Sigmoid colon (tissue), 7 donors: Measurements from ENCODE around the gene CCDC187. TPM values are rescaled to one million over a fixed set of nuclear protein-coding genes. Genes with fewer than 3 reads are reported as not detected.

Experiments
- DNase-seq: peaks from one replicate; pipeline ENCODE4 v3.0.0-alpha.2; 2019
- H3K27ac ChIP-seq, 4 donors: fragments of 200-600 bp; sonication (generic); one replicate each; pipeline ENCODE4 v1.5.1; 2016 to 2019; ENCODE audit warnings: mild to moderate bottlenecking in 1 of 4
- H3K27me3 ChIP-seq, 3 donors: fragments of 200-600 bp; sonication (generic); one replicate each; pipeline ENCODE4 v1.5.1; 2019; ENCODE audit warnings: mild to moderate bottlenecking in 1 of 3
- H3K36me3 ChIP-seq, 4 donors: fragments of 200-600 bp; sonication (generic); one replicate each; pipeline ENCODE4 v1.5.1; 2016 to 2019
- H3K4me1 ChIP-seq, 4 donors: fragments of 200-600 bp; sonication (generic); one replicate each; pipeline ENCODE4 v1.5.1; 2017 to 2019
- H3K4me3 ChIP-seq, 4 donors: fragments of 200-600 bp; sonication (generic); one replicate each; pipeline ENCODE4 v1.5.1; 2017 to 2019; ENCODE audit warnings: mild to moderate bottlenecking in 2 of 4, moderate library complexity in 1 of 4
- H3K9me3 ChIP-seq, 4 donors: fragments of 200-600 bp in 3 of 4; sonication (generic) in 3 of 4; one replicate each; pipeline versions ENCODE4 v1.5.1 to v1.6.1; 2013 to 2019
- EP300 ChIP-seq, 4 donors: sonication (generic); formaldehyde crosslinking; IDR thresholded peaks; one replicate each; pipeline ENCODE4 v1.6.1; 2017; ENCODE audit warnings: antibody characterized with exemption in 4 of 4
- POLR2A ChIP-seq, 2 donors: fragments of 450-650 bp; IDR thresholded peaks; one replicate each; pipeline ENCODE4 v1.6.1; 2016; ENCODE audit warnings: antibody characterized with exemption in 2 of 2, mild to moderate bottlenecking in 2 of 2, moderate library complexity in 2 of 2
- POLR2AphosphoS5 ChIP-seq, 4 donors: sonication (generic); formaldehyde crosslinking; IDR thresholded peaks; one replicate each; pipeline ENCODE4 v1.6.1; 2017; ENCODE audit warnings: antibody characterized with exemption in 4 of 4
- WGBS, 2 donors: extraction: QIAGEN DNeasy Blood & Tissue Kit; methylation state at CpG; one replicate each; pipeline ENCODE4 v1.1.7; 2013; 5-methylcytosine and 5-hydroxymethylcytosine counted together
- intact Hi-C: fragments of 100-400 bp; cut with DNase I; formaldehyde crosslinking; loops from one replicate; pipeline ENCODE4 v1.15.1; 2023
- polyA plus RNA-seq, 3 donors: library from polyadenylated mRNA; stranded (reverse); fragments of 200-250 nt; gene quantifications; one replicate each; pipeline ENCODE4 v1.2.3, GENCODE V29; 2013
- total RNA-seq, 4 donors: library from RNA; depleted of rRNA; stranded (reverse); fragments of >200 nt; gene quantifications; one replicate each; pipeline ENCODE4 v1.1.0, GENCODE V29; 2016
- TF ChIP-seq, protein P1 (sequence below), 4 experiments: fragments of 450-650 bp in 3 of 4; fragments of 200-600 bp in 1 of 4; IDR thresholded peaks; one replicate each; pipeline ENCODE4 v1.5.1; 2016 to 2019; ENCODE audit warnings: antibody characterized with exemption in 4 of 4, mild to moderate bottlenecking in 3 of 4, moderate library complexity in 2 of 4
- donor health status: healthy with polysubstance abuse.
- donor health status: Bipolar disorder and iron deficiency.
- donor health status: healthy.

CCDC187 gene
- total and polyA plus RNA-seq, 7 donors, result 0.32 TPM; not detected in 6

DNA sequence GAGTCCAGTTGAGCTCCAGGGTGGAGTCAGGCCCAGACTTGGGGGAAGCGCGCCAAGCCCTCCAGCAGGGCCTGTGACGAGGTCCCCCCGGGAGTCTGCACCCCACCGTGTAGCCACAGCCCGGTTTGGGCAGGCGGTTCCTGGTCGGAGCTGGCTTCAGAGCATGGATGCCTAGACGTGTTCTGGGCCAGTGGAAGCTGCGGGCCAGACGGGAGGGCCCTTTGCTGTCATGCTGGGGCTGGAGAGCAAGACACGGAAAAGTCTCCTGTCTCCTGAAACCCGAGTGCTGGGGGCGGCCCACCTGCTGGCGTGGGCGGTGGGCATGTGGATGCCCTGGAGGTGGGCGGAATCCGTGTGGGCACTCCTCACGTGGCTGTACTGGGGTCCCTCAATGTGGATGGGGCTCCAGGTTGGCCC is 25.3 kb upstream of the CCDC187 start:
- Histone ChIP-seq H3K9me3 (no peaks in the 10 kb centered on the region), H3K27ac (peak overlapping the region in 3 of 4 donors; percentile 74 to 79 (median 76)), H3K4me1 (peaks cover 0 to 37% (median 28%) of the 10 kb centered on the region in 4 donors), H3K36me3 (peaks cover 0 to under 1% (median 0%) of the 10 kb centered on the region in 4 donors), H3K4me3 (peak overlapping the region in 2 of 4 donors; percentile 68 to 84), H3K27me3 (no peaks in the 10 kb centered on the region)
- no peak for DNase-seq
- TF ChIP-seq EP300 (IDR thresholded peaks at IDR 0.05) (no peak), POLR2A (IDR thresholded peaks at IDR 0.05) (no peak), POLR2AphosphoS5 (IDR thresholded peaks at IDR 0.05) (no peak)
- TF ChIP-seq, protein P1, sequence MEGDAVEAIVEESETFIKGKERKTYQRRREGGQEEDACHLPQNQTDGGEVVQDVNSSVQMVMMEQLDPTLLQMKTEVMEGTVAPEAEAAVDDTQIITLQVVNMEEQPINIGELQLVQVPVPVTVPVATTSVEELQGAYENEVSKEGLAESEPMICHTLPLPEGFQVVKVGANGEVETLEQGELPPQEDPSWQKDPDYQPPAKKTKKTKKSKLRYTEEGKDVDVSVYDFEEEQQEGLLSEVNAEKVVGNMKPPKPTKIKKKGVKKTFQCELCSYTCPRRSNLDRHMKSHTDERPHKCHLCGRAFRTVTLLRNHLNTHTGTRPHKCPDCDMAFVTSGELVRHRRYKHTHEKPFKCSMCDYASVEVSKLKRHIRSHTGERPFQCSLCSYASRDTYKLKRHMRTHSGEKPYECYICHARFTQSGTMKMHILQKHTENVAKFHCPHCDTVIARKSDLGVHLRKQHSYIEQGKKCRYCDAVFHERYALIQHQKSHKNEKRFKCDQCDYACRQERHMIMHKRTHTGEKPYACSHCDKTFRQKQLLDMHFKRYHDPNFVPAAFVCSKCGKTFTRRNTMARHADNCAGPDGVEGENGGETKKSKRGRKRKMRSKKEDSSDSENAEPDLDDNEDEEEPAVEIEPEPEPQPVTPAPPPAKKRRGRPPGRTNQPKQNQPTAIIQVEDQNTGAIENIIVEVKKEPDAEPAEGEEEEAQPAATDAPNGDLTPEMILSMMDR (IDR thresholded peaks at IDR 0.05), result no peak
- WGBS, 2 donors, result 69 to 80% methylated on average over 19 of the region's 19 CpGs
- intact Hi-C loops, result loop anchor here (5.0 to 10.0 kb wide), 2 partner anchors 33 to 316 kb away; partner anchors contain the start of gene DNLZ

DNA sequence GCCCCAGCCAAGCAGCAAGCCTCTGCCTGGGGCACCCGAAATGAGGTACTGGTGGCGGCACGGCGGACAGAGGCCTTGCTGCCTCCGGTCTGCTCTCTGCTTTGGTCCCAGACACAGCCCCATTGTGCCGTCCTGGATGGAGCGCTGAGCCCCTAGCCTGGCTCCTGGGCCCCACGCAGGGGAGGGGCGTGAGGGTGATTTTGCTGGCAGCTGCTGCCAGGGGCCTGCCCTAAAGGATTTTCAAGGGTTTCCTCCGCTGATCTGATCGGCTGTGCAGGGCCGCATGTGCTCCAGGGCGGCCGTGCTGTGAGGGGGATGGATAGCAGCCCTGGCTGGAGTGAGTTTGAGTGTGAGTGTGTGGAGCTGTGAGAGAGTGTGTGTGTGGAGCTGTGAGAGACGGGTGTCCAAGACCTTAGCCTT is 24.7 kb upstream of the CCDC187 start:
- TF ChIP-seq POLR2A (IDR thresholded peaks at IDR 0.05), result no peak
- TF ChIP-seq POLR2AphosphoS5 (IDR thresholded peaks at IDR 0.05), result peak in 1 of 4 donors; percentile 5
- peak overlapping the region; percentile 50 to 84 (median 72) for H3K4me3 ChIP-seq
- peak; percentile 69 for DNase-seq
- WGBS, 2 donors, result 34 to 48% methylated on average over 15 of the region's 15 CpGs
- H3K4me1 ChIP-seq, result peaks cover 0 to 37% (median 28%) of the 10 kb centered on the region in 4 donors
- H3K9me3 ChIP-seq, result no peaks in the 10 kb centered on the region
- no peaks in the 10 kb centered on the region for H3K27me3 ChIP-seq
- peak overlapping the region; percentile 74 to 79 (median 78) for H3K27ac ChIP-seq
- intact Hi-C loops, result loop anchor here (5.0 to 10.0 kb wide), 2 partner anchors 34 to 316 kb away; partner anchors contain the start of gene DNLZ
- no peaks in the 10 kb centered on the region for H3K36me3 ChIP-seq

DNA sequence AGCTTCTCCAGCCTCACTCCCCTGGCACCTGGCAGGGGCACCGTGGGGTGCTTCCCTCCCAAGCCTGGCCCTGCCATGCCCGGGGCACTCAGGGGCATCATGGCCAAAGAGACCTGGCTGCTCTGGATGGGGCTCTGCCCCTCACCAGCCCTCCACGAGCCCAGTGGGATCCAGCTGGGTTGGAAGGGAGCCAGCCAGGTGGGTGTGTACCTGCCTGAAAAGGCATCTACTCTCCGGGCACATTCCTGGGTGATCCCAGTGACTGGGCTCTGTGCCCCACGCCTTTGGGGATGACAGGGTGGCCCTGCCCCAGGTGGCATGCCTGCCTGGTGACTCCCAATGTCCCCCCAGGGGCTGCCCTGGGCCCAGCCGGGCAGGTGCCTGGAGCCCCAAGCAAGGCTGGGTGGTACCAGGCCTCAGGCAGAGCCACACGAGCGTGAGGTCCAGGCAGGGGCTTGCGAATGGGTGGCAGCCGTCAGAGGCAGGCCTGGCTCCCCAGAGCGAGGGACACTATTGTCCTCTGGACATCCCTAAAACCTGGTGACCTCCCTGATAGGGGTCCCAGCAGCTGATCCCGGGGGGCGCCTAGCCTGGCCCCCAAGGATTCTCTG is 24.2 kb upstream of the CCDC187 start:
- WGBS, 2 donors, result 26 to 29% methylated on average over 13 of the region's 13 CpGs
- intact Hi-C loops, result loop anchor here (5.0 to 10.0 kb wide), 2 partner anchors 34 to 317 kb away; partner anchors contain the start of gene DNLZ
- H3K27me3 ChIP-seq, result no peaks in the 10 kb centered on the region
- peak overlapping the region; percentile 74 to 79 (median 78) for H3K27ac ChIP-seq
- peak overlapping the region; percentile 50 to 84 (median 72) for H3K4me3 ChIP-seq
- H3K36me3 ChIP-seq, result no peaks in the 10 kb centered on the region
- TF ChIP-seq, protein P1 (IDR thresholded peaks at IDR 0.05), result no peak
- TF ChIP-seq EP300 (IDR thresholded peaks at IDR 0.05) (no peak), POLR2A (IDR thresholded peaks at IDR 0.05) (no peak), POLR2AphosphoS5 (IDR thresholded peaks at IDR 0.05) (no peak)
- DNase-seq, result no peak
- no peaks in the 10 kb centered on the region for H3K9me3 ChIP-seq
- peaks cover 0 to 37% (median 28%) of the 10 kb centered on the region in 4 donors for H3K4me1 ChIP-seq

DNA sequence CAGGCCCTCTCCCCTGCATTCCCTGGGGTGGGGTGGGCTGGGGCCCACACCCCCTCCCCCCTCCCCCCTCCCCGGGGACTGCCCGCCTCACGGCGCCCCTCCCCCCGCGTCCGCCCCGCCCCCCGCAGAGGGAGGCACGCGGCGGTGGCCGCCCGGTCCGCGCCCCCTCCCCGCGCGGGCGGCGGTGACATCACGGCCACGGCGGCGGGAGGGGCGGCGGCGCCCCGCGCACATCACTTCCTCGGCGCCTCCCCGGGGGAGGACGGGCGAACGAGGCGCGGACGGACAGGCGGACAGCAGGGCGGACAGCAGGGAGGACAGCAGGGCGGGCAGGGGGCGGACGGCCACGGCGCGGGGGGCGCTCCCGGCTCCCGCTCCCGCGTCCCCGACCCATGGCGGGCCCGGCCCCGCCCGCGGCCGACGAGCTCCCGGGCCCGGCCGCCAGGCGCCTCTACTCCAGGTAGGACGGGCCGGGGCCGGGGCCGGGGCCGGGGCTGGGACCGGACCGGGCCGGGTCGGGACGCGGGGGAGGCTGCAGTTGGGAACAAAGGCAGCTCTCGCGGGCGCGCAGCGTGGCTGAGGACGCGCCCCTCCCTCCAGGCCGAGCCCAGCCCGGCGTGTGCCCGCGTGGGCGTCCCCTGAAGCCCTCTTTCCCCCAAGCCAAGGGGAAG is 23.5 kb upstream of the CCDC187 start, which contains the start of gene GPSM1:
TSS of gene GPSM1 (plus strand) at position 236 of the 671 bp plus-strand sequence. CDS start at position 393, 157 bp downstream.
- H3K27ac ChIP-seq, result peak within 1 kb of the TSS; percentile 74 to 79 (median 78)
- intact Hi-C loops, result loop anchor here (5.0 to 10.0 kb wide), 2 partner anchors 35 to 317 kb away; partner anchors contain the start of gene DNLZ

More for the DNA sequence above, 23.5 kb upstream of the CCDC187 start, which contains the start of gene GPSM1:
- no peaks in the 10 kb centered on the region for H3K36me3 ChIP-seq
- no peak for TF ChIP-seq POLR2A (IDR thresholded peaks at IDR 0.05)
- no peak for TF ChIP-seq EP300 (IDR thresholded peaks at IDR 0.05)
- TF ChIP-seq POLR2AphosphoS5 (IDR thresholded peaks at IDR 0.05), result peak in 3 of 4 donors; percentile 69 to 84 (median 73)
- TF ChIP-seq, protein P1 (IDR thresholded peaks at IDR 0.05), result no peak
- H3K4me3 ChIP-seq, result peak within 1 kb of the TSS; percentile 50 to 84 (median 72)
- no peaks in the 10 kb centered on the region for H3K9me3 ChIP-seq
- peak; percentile 81 for DNase-seq
- H3K4me1 ChIP-seq, result peaks cover 0 to 37% (median 28%) of the 10 kb centered on the region in 4 donors
- H3K27me3 ChIP-seq, result no peaks in the 10 kb centered on the region
- 1% methylated on average over 86 of the region's 88 CpGs for WGBS, 2 donors
